HEK293 (cell line): Measurements from ENCODE around the gene PLCB3.

Experiments
- GLIS2 ChIP-seq: fragments of 450-650 bp; formaldehyde crosslinking; IDR thresholded peaks from 2 replicates; pipeline ENCODE4 v1.5.1; 2016; ENCODE audit warnings: missing biosample characterization, missing genetic modification characterization
- HOXD13 ChIP-seq: sonication (generic); formaldehyde crosslinking; IDR thresholded peaks from 2 replicates; pipeline ENCODE4 v1.8.0; 2022; ENCODE audit warnings: missing genetic modification reagents, borderline replicate concordance
- IKZF3 ChIP-seq: fragments of 450-650 bp; IDR thresholded peaks from 2 replicates; pipeline ENCODE4 v1.5.0; 2018; ENCODE audit warnings: missing biosample characterization, mild to moderate bottlenecking, missing genetic modification characterization, moderate library complexity
- KLF10 ChIP-seq: fragments of 450-650 bp; IDR thresholded peaks from 2 replicates; pipeline ENCODE4 v1.5.1; 2018; ENCODE audit warnings: missing biosample characterization, mild to moderate bottlenecking, missing genetic modification characterization
- OSR2 ChIP-seq: fragments of 450-650 bp; formaldehyde crosslinking; IDR thresholded peaks from 2 replicates; pipeline ENCODE4 v1.5.1; 2016; ENCODE audit warnings: missing biosample characterization, missing genetic modification characterization
- PATZ1 ChIP-seq: fragments of 450-650 bp; formaldehyde crosslinking; IDR thresholded peaks from 2 replicates; pipeline ENCODE4 v1.5.1; 2016; ENCODE audit warnings: missing biosample characterization, missing genetic modification characterization
- PRDM2 ChIP-seq: fragments of 450-650 bp; formaldehyde crosslinking; IDR thresholded peaks from 2 replicates; pipeline ENCODE4 v1.5.1; 2016; ENCODE audit warnings: missing biosample characterization, missing genetic modification characterization, borderline replicate concordance
- SCRT1 ChIP-seq: fragments of 450-650 bp; formaldehyde crosslinking; IDR thresholded peaks from 2 replicates; pipeline ENCODE4 v1.5.1; 2016; ENCODE audit warnings: missing biosample characterization, missing genetic modification characterization, borderline replicate concordance
- ZBTB26 ChIP-seq: fragments of 450-650 bp; formaldehyde crosslinking; optimal IDR thresholded peaks from 2 replicates; pipeline ENCODE3; 2016; ENCODE audit warnings: missing biosample characterization, mild to moderate bottlenecking, missing genetic modification characterization
- ZFP37 ChIP-seq: fragments of 450-650 bp; formaldehyde crosslinking; IDR thresholded peaks from 2 replicates; pipeline ENCODE4 v1.5.1; 2016; ENCODE audit warnings: missing biosample characterization, missing genetic modification characterization
- ZIC2 ChIP-seq: fragments of 450-650 bp; formaldehyde crosslinking; IDR thresholded peaks from 2 replicates; pipeline ENCODE4 v1.5.1; 2016; ENCODE audit warnings: missing biosample characterization, missing genetic modification characterization
- ZNF121 ChIP-seq: fragments of 450-650 bp; formaldehyde crosslinking; IDR thresholded peaks from 2 replicates; pipeline ENCODE4 v1.5.1; 2016; ENCODE audit warnings: missing biosample characterization, missing genetic modification characterization
- ZNF169 ChIP-seq: fragments of 450-650 bp; formaldehyde crosslinking; IDR thresholded peaks from 2 replicates; pipeline ENCODE4 v1.5.1; 2016; ENCODE audit warnings: missing biosample characterization, missing genetic modification characterization
- ZNF2 ChIP-seq: fragments of 450-650 bp; formaldehyde crosslinking; IDR thresholded peaks from 2 replicates; pipeline ENCODE4 v1.5.1; 2016; ENCODE audit warnings: missing biosample characterization, missing genetic modification characterization
- ZNF248 ChIP-seq: fragments of 450-650 bp; formaldehyde crosslinking; IDR thresholded peaks from 2 replicates; pipeline ENCODE4 v1.5.1; 2017; ENCODE audit warnings: missing biosample characterization, missing genetic modification characterization
- ZNF26 ChIP-seq: fragments of 450-650 bp; formaldehyde crosslinking; IDR thresholded peaks from 2 replicates; pipeline ENCODE4 v1.5.1; 2016; ENCODE audit warnings: missing biosample characterization, missing genetic modification characterization
- ZNF266 ChIP-seq: fragments of 450-650 bp; formaldehyde crosslinking; IDR thresholded peaks from 2 replicates; pipeline ENCODE4 v1.5.1; 2016; ENCODE audit warnings: missing biosample characterization, missing genetic modification characterization, low read depth
- ZNF335 ChIP-seq: fragments of 450-650 bp; formaldehyde crosslinking; conservative IDR thresholded peaks from 2 replicates; pipeline ENCODE4 v1.5.1; 2016; ENCODE audit warnings: missing biosample characterization, missing genetic modification characterization
- ZNF391 ChIP-seq: fragments of 450-650 bp; formaldehyde crosslinking; IDR thresholded peaks from 2 replicates; pipeline ENCODE4 v1.5.1; 2016; ENCODE audit warnings: low read depth, missing biosample characterization, missing genetic modification characterization, borderline replicate concordance
- ZNF670 ChIP-seq: fragments of 450-650 bp; formaldehyde crosslinking; IDR thresholded peaks from 2 replicates; pipeline ENCODE4 v1.5.1; 2016; ENCODE audit warnings: missing biosample characterization, missing genetic modification characterization, low read depth
- ZNF692 ChIP-seq: fragments of 450-650 bp; formaldehyde crosslinking; IDR thresholded peaks from 2 replicates; pipeline ENCODE4 v1.5.1; 2016; ENCODE audit warnings: missing biosample characterization, missing genetic modification characterization
- ZNF768 ChIP-seq: fragments of 450-650 bp; formaldehyde crosslinking; IDR thresholded peaks from 2 replicates; pipeline ENCODE4 v1.5.1; 2018; ENCODE audit warnings: missing biosample characterization, mild to moderate bottlenecking, missing genetic modification characterization
- ZNF776 ChIP-seq: fragments of 450-650 bp; formaldehyde crosslinking; IDR thresholded peaks from 2 replicates; pipeline ENCODE4 v1.5.0; 2017; ENCODE audit warnings: missing biosample characterization, missing genetic modification characterization, borderline replicate concordance
- ZSCAN16 ChIP-seq: fragments of 450-650 bp; formaldehyde crosslinking; IDR thresholded peaks from 2 replicates; pipeline ENCODE4 v1.5.1; 2016; ENCODE audit warnings: missing biosample characterization, missing genetic modification characterization
- ZSCAN18 ChIP-seq: fragments of 450-650 bp; formaldehyde crosslinking; IDR thresholded peaks from 2 replicates; pipeline ENCODE4 v1.5.1; 2016; ENCODE audit warnings: missing biosample characterization, missing genetic modification characterization
- ZSCAN23 ChIP-seq: fragments of 450-650 bp; formaldehyde crosslinking; IDR thresholded peaks from 2 replicates; pipeline ENCODE4 v1.5.1; 2016; ENCODE audit warnings: missing biosample characterization, missing genetic modification characterization
- ZSCAN30 ChIP-seq: fragments of 450-650 bp; IDR thresholded peaks from 2 replicates; pipeline ENCODE4 v1.5.1; 2018; ENCODE audit warnings: missing biosample characterization, mild to moderate bottlenecking, missing genetic modification characterization, moderate library complexity

The PLCB3 gene

GRCh38 chr11:64269540-64270220, 18.4 kb downstream of the PLCB3 start (continued):
- TF ChIP-seq PRDM2 (tag by site-specific recombination), result no peak
- no peak for TF ChIP-seq ZNF768
- TF ChIP-seq ZSCAN30 (tag by site-specific recombination), result peak; percentile 73
- TF ChIP-seq ZBTB26 (tag by site-specific recombination), result peak; percentile 93
- peak; percentile 79 for TF ChIP-seq ZNF335 (tag by site-specific recombination)
- peak; percentile 68 for TF ChIP-seq ZNF121
- TF ChIP-seq ZSCAN16, result peak; percentile 94
- peak; percentile 25; the same call in 1 of the 2 replicates for TF ChIP-seq OSR2 (tag by site-specific recombination)
- TF ChIP-seq ZNF266 (tag by site-specific recombination), result no peak
- no peak for TF ChIP-seq SCRT1 (tag by site-specific recombination)
- no peak for TF ChIP-seq ZIC2 (tag by site-specific recombination)
- TF ChIP-seq GLIS2, result peak; percentile 61
- peak; percentile 16; the same call in 1 of the 2 replicates for TF ChIP-seq ZNF391 (tag by site-specific recombination)
- no peak for TF ChIP-seq ZNF26
- no peak for TF ChIP-seq HOXD13 (CRISPR knock-in tag)
- TF ChIP-seq PATZ1 (tag by site-specific recombination), result peak; percentile 94
- TF ChIP-seq ZNF169 (tag by site-specific recombination), result no peak
- no peak for TF ChIP-seq ZNF248 (tag by site-specific recombination)
- peak; percentile 100 for TF ChIP-seq IKZF3 (tag by site-specific recombination)
- TF ChIP-seq ZSCAN18 (tag by site-specific recombination), result no peak
- TF ChIP-seq ZNF2, result no peak
- TF ChIP-seq KLF10 (tag by site-specific recombination), result peak; percentile 74
- TF ChIP-seq ZFP37 (tag by site-specific recombination), result no peak
- TF ChIP-seq ZSCAN23 (tag by site-specific recombination), result no peak
- TF ChIP-seq ZNF670 (tag by site-specific recombination), result no peak
- no peak for TF ChIP-seq ZNF776 (tag by site-specific recombination)
- TF ChIP-seq ZNF692 (tag by site-specific recombination), result no peak
